ENCODE results near the gene CNTN4.

CNTN4 gene

GRCh38 chr3:2544718-2545117 lies 446.1 kb downstream of the CNTN4 start:
- no peaks in the 10 kb centered on the region for H3K4me1 Mint-ChIP-seq (ENCODE audit: low read depth)
- no peaks in the 10 kb centered on the region for H3K27me3 Mint-ChIP-seq
- H3K9me3 Mint-ChIP-seq = peaks cover 56% of the 10 kb centered on the region
- intact Hi-C loops (cut with micrococcal nuclease) = no loop called here
- no peak overlapping the region for H3K4me3 Mint-ChIP-seq
- H3K27ac Mint-ChIP-seq = no peak overlapping the region
- H3K36me3 Mint-ChIP-seq (ENCODE audit: low read depth) = no peaks in the 10 kb centered on the region

- Mint-ChIP-seq H3K27me3 (no peaks in the 10 kb centered on the region), H3K27ac (no peak overlapping the region), H3K36me3 (ENCODE audit: low read depth) (no peaks in the 10 kb centered on the region), H3K4me1 (ENCODE audit: low read depth) (no peaks in the 10 kb centered on the region), H3K9me3 (peaks cover 67% of the 10 kb centered on the region), H3K4me3 (no peak overlapping the region)
- intact Hi-C loops (cut with micrococcal nuclease) = no loop called here
Observed at GRCh38 chr3:2547049-2547448, 448.4 kb downstream of the CNTN4 start.

GRCh38 chr3:2554656-2555055 lies 456.0 kb downstream of the CNTN4 start:
- Mint-ChIP-seq H3K27me3 (no peaks in the 10 kb centered on the region), H3K4me3 (no peak overlapping the region), H3K9me3 (peaks cover 15% of the 10 kb centered on the region), H3K4me1 (ENCODE audit: low read depth) (no peaks in the 10 kb centered on the region), H3K36me3 (ENCODE audit: low read depth) (no peaks in the 10 kb centered on the region), H3K27ac (no peak overlapping the region)
- intact Hi-C loops (cut with micrococcal nuclease) = no loop called here

- Mint-ChIP-seq H3K4me3 (no peak overlapping the region), H3K4me1 (ENCODE audit: low read depth) (no peaks in the 10 kb centered on the region), H3K27ac (no peak overlapping the region), H3K36me3 (ENCODE audit: low read depth) (no peaks in the 10 kb centered on the region), H3K9me3 (no peaks in the 10 kb centered on the region), H3K27me3 (no peaks in the 10 kb centered on the region)
- intact Hi-C loops (cut with micrococcal nuclease) = no loop called here
Observed at GRCh38 chr3:2558796-2559195, 460.1 kb downstream of the CNTN4 start.

- Mint-ChIP-seq H3K9me3 (peaks cover 11% of the 10 kb centered on the region), H3K4me1 (ENCODE audit: low read depth) (no peaks in the 10 kb centered on the region)
Observed at GRCh38 chr3:2567451-2567850, 468.8 kb downstream of the CNTN4 start.

GRCh38 chr3:2568156-2568555 lies 469.5 kb downstream of the CNTN4 start:
- Mint-ChIP-seq H3K4me1 (ENCODE audit: low read depth) (no peaks in the 10 kb centered on the region), H3K36me3 (ENCODE audit: low read depth) (no peaks in the 10 kb centered on the region), H3K27ac (no peak overlapping the region), H3K4me3 (no peak overlapping the region), H3K27me3 (no peaks in the 10 kb centered on the region), H3K9me3 (peaks cover 11% of the 10 kb centered on the region)
- intact Hi-C loops (cut with micrococcal nuclease) = no loop called here

More at GRCh38 chr3:2567451-2567850, 468.8 kb downstream of the CNTN4 start:
- Mint-ChIP-seq H3K36me3 (ENCODE audit: low read depth) (no peaks in the 10 kb centered on the region), H3K4me3 (no peak overlapping the region), H3K27ac (no peak overlapping the region), H3K27me3 (no peaks in the 10 kb centered on the region)
- intact Hi-C loops (cut with micrococcal nuclease) = no loop called here

- no peak overlapping the region for H3K27ac Mint-ChIP-seq
- intact Hi-C loops (cut with micrococcal nuclease) = no loop called here
Observed at GRCh38 chr3:2568929-2569328, 470.3 kb downstream of the CNTN4 start.

GRCh38 chr3:2577571-2577970 lies 478.9 kb downstream of the CNTN4 start:
- H3K36me3 Mint-ChIP-seq (ENCODE audit: low read depth) = no peaks in the 10 kb centered on the region
- intact Hi-C loops (cut with micrococcal nuclease) = no loop called here
- H3K4me3 Mint-ChIP-seq = no peak overlapping the region
- peaks cover 15% of the 10 kb centered on the region for H3K9me3 Mint-ChIP-seq
- no peak overlapping the region for H3K27ac Mint-ChIP-seq
- no peaks in the 10 kb centered on the region for H3K27me3 Mint-ChIP-seq
- H3K4me1 Mint-ChIP-seq (ENCODE audit: low read depth) = no peaks in the 10 kb centered on the region

More at GRCh38 chr3:2568929-2569328, 470.3 kb downstream of the CNTN4 start:
- Mint-ChIP-seq H3K36me3 (ENCODE audit: low read depth) (no peaks in the 10 kb centered on the region), H3K4me3 (no peak overlapping the region), H3K27me3 (no peaks in the 10 kb centered on the region), H3K4me1 (ENCODE audit: low read depth) (no peaks in the 10 kb centered on the region), H3K9me3 (peaks cover 11% of the 10 kb centered on the region)

GRCh38 chr3:2578560-2578959 lies 479.9 kb downstream of the CNTN4 start:
- no peaks in the 10 kb centered on the region for H3K27me3 Mint-ChIP-seq
- H3K36me3 Mint-ChIP-seq (ENCODE audit: low read depth) = no peaks in the 10 kb centered on the region
- intact Hi-C loops (cut with micrococcal nuclease) = no loop called here
- H3K9me3 Mint-ChIP-seq = peaks cover 15% of the 10 kb centered on the region
- no peaks in the 10 kb centered on the region for H3K4me1 Mint-ChIP-seq (ENCODE audit: low read depth)
- no peak overlapping the region for H3K27ac Mint-ChIP-seq
- H3K4me3 Mint-ChIP-seq = no peak overlapping the region

- Mint-ChIP-seq H3K27ac (no peak overlapping the region), H3K36me3 (ENCODE audit: low read depth) (no peaks in the 10 kb centered on the region), H3K4me1 (ENCODE audit: low read depth) (no peaks in the 10 kb centered on the region), H3K27me3 (no peaks in the 10 kb centered on the region), H3K9me3 (peaks cover 15% of the 10 kb centered on the region), H3K4me3 (no peak overlapping the region)
- intact Hi-C loops (cut with micrococcal nuclease) = no loop called here
Observed at GRCh38 chr3:2579206-2579605, 480.5 kb downstream of the CNTN4 start.

- Mint-ChIP-seq H3K9me3 (peaks cover 21% of the 10 kb centered on the region), H3K27ac (no peak overlapping the region), H3K4me1 (ENCODE audit: low read depth) (no peaks in the 10 kb centered on the region), H3K27me3 (no peaks in the 10 kb centered on the region), H3K36me3 (ENCODE audit: low read depth) (no peaks in the 10 kb centered on the region), H3K4me3 (no peak overlapping the region)
- intact Hi-C loops (cut with micrococcal nuclease) = no loop called here
Observed at GRCh38 chr3:2583046-2583445, 484.4 kb downstream of the CNTN4 start.

GRCh38 chr3:2589336-2589969 lies 490.8 kb downstream of the CNTN4 start:
- Mint-ChIP-seq H3K4me1 (ENCODE audit: low read depth) (no peaks in the 10 kb centered on the region), H3K36me3 (ENCODE audit: low read depth) (no peaks in the 10 kb centered on the region), H3K27ac (no peak overlapping the region), H3K4me3 (no peak overlapping the region), H3K27me3 (no peaks in the 10 kb centered on the region), H3K9me3 (peaks cover 35% of the 10 kb centered on the region)
- intact Hi-C loops (cut with micrococcal nuclease) = no loop called here

GRCh38 chr3:2595486-2595885 lies 496.8 kb downstream of the CNTN4 start:
- intact Hi-C loops (cut with micrococcal nuclease) = no loop called here
- H3K36me3 Mint-ChIP-seq (ENCODE audit: low read depth) = no peaks in the 10 kb centered on the region
- peaks cover 13% of the 10 kb centered on the region for H3K9me3 Mint-ChIP-seq
- no peak overlapping the region for H3K4me3 Mint-ChIP-seq
- no peaks in the 10 kb centered on the region for H3K4me1 Mint-ChIP-seq (ENCODE audit: low read depth)
- H3K27me3 Mint-ChIP-seq = no peaks in the 10 kb centered on the region
- H3K27ac Mint-ChIP-seq = no peak overlapping the region

- no peaks in the 10 kb centered on the region for H3K4me1 Mint-ChIP-seq (ENCODE audit: low read depth)
- H3K9me3 Mint-ChIP-seq = peaks cover 4% of the 10 kb centered on the region
- H3K27me3 Mint-ChIP-seq = no peaks in the 10 kb centered on the region
- no peaks in the 10 kb centered on the region for H3K36me3 Mint-ChIP-seq (ENCODE audit: low read depth)
- no peak overlapping the region for H3K4me3 Mint-ChIP-seq
- intact Hi-C loops (cut with micrococcal nuclease) = no loop called here
- H3K27ac Mint-ChIP-seq = no peak overlapping the region
Observed at GRCh38 chr3:2597615-2598014, 498.9 kb downstream of the CNTN4 start.

- H3K9me3 Mint-ChIP-seq = no peaks in the 10 kb centered on the region
- H3K27ac Mint-ChIP-seq = no peak overlapping the region
- no peak overlapping the region for H3K4me3 Mint-ChIP-seq
- H3K4me1 Mint-ChIP-seq (ENCODE audit: low read depth) = no peaks in the 10 kb centered on the region
- no peaks in the 10 kb centered on the region for H3K27me3 Mint-ChIP-seq
- intact Hi-C loops (cut with micrococcal nuclease) = no loop called here
- no peaks in the 10 kb centered on the region for H3K36me3 Mint-ChIP-seq (ENCODE audit: low read depth)
Observed at GRCh38 chr3:2599471-2599870, 500.8 kb downstream of the CNTN4 start.

All from dendritic cell treated with granulocyte-macrophage colony-stimulating factor and Interleukin-4, amounts not matched to agents 40 ng/mL and 50 ng/mL, for 4 days (primary cell).